GM04504 (cell line): ENCODE results near the gene GRID1.

ENCODE experiments used
- DNase-seq: peaks from one replicate; pipeline ENCODE4 v3.0.0-alpha.2; 2012; ENCODE audit warnings: low read depth

GRID1 gene

DNA sequence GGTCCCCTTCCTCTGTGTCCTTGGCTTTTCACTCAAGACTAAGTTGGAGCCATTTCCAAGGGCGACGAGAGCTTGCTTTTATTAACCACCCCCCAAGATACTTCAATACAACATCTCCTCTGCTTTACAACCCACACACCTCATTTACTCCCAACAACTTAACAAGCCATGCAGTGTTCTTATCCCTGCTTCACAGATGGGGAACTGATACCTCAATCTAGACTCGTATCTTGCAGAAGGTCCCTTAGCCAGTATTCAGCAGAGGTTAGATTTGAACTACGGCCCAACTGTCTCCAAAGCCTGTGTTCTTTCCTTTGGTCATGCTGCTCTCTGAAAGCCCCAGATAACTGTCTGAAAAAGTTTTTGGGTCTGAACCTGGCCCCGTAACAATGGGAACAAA is 444.8 kb downstream of the GRID1 start:
- no peak for DNase-seq

- no peak for DNase-seq
Observed at GRCh38 chr10:85920311-85920710, 446.3 kb downstream of the GRID1 start.

- DNase-seq = no peak
Observed at GRCh38 chr10:85919491-85920021, 447.0 kb downstream of the GRID1 start.

GRCh38 chr10:85918371-85918770 is 448.2 kb downstream of the GRID1 start:
- no peak for DNase-seq

DNA sequence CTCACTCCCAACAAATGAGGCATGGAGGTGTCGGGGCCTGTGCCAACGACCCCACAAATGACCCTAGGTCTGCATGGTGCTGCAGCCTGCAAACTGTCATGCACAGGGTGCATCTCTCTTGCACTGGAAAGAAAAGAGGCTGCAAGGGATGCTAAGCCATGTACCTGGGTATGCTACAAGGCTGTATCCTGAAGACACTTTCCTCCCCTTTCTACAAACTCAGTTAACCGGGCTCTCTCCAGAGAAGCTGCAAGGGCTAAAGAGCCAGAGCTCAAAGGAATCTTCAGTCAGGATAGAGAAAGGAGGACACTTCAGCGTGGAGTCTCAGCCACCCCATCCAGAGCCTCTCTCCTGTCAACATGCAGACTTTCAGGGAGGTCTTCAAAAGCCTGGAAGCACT is 449.0 kb downstream of the GRID1 start:
- DNase-seq = no peak

GRCh38 chr10:85916994-85917573 is 449.5 kb downstream of the GRID1 start:
- no peak for DNase-seq

DNA sequence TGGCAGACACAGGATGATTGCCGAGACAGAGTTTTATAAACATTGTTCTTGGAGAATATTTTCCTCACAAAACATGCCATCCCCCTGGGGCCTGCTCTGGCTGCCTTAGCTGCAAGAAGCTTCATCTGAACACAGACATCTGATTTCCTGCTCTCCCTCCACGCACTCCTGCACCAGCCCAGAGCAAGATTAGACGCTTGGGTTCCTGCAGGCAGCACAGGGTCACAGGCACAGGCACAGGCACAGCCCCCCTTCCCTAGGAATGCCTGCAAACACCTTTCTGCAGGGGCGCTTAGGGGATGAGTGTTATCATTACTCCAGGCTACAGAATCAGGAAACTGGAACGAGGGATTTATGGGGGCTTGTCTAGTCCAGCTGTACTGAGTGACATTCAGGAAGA is 450.3 kb downstream of the GRID1 start:
- DNase-seq = no peak

DNA sequence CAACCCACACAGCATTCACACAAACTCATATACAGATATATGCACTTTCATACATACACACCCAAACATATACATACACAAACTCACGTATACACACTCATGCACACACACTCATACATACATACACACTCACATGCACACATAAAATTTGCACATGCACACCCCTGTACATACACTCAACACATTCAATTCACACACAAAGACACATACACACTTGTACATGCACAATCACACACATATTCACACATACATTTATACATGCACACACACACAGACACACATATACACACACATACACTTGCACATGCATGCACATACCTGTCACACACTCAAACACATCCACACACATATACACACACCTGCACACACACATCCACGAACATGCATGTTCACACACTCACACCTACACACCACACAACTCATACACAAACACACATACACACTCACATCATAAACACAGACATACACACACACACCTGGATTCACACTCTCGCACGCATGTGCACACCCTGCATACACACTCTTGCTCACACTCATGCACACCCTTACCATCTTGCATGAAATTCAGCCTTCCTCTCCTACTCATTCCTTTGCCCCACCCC is 451.2 kb downstream of the GRID1 start:
- no peak for DNase-seq

DNA sequence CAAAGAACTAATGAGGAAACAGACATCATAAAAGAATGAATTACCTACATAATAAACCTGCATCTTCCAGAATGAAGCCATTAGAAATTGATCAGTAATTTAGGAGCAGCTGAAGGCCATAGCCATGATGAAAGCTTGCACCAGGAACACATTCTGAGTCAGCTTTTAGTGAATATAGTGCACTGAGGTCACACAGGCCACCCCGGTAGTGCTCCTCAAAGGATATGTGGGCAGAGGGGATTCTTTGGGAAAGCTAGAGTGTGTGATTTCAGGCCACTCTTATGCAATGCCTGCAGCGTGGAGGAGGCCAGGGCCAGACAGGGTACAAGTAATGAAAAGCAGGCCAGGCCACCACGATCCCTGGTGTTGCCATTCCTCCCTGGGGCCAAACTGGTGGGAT is 451.9 kb downstream of the GRID1 start:
- no peak for DNase-seq

DNA sequence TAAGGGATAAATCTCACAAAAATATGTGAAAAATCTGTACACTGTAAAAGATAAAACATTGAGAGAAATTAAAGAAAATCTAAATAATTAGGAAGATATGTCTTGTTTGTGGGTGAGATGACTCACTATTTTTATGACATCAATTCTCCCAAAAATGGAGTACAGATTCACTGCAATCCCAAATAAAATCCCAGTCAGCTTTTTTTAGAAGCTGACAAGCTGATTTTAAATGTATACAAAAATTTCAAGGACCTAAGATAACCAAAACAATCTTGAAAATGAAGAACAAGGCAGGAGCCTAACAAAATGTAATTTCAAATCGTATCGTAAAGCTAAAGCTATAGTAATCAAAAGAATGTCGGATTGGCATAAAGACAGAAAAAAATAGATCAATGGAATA is 458.1 kb downstream of the GRID1 start:
- no peak for DNase-seq

DNA sequence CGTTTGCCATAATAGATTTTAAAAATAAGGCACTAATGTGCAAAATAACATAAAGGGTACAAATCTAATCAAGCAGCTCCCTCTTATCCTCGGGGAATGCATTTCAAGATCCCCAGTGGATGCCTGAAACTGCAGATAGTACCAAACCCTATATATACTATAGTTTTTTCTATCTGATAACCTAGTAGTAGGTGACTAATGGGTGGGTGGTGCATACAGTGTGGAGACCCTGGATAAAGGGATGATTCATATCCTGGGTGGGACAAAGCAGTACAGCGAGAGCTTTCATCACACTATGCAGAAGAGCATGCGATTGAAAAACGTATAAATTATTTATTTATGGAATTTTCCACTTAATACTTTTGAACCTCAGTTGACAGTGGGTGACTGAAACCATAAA is 464.5 kb downstream of the GRID1 start:
- DNase-seq = no peak

DNA sequence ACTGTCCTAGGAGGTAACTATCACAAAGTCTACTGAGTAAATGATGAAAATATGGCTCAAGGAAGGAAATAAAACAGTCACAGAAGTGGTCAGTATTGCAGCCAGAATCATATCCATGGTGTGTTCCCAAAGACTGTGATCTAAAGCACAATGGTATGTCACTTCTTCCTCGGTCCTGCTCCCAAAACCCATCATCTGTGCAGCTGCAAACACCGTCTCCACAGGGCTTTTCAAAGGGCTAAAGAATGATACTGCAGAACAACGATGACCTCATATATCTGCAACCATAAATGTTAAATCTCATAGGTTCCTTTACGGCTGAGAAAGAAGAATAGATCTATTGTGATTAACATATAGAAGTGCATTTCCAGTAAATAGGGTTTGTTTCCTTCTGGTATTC is 465.0 kb downstream of the GRID1 start:
- no peak for DNase-seq

- DNase-seq = no peak
Observed at GRCh38 chr10:85900487-85900886, 466.1 kb downstream of the GRID1 start.

DNA sequence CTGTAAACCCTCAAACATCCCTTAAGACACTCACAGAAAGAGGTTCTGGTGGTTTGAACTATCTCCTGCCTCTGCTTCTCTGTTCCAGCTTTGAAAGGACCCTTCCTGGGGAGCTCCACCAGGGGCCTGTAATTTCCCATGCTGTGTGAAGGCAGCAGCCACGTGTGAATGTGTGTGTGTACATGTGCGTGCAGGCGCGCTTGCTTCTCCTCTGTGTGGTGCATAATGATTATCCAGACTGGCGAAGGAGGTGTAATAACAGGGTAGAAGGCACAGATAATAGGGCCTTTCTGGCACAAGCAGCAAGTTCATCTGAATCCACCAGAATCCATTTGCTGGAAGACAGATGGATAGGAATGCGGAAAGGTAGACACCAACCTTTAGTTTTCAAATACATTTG is 466.5 kb downstream of the GRID1 start:
- DNase-seq = no peak

DNA sequence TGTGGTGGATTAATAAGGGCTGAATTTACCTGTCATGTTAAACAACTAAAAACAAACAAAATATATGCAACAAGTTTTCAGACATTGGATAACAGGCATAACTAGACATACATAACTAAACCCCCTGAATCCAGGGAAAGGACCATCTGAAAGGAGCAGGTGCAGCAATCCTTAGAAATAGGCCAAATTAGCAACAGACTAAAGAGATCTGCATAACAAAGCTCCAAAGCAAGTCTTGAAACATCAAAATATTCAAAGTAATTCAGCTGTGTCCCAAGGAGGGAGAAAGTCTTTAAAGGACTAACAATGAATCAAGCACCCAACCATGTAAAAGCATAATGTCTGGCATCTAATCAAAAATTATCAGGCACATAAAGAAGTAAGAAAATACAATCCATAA is 475.1 kb downstream of the GRID1 start:
- DNase-seq = no peak

DNA sequence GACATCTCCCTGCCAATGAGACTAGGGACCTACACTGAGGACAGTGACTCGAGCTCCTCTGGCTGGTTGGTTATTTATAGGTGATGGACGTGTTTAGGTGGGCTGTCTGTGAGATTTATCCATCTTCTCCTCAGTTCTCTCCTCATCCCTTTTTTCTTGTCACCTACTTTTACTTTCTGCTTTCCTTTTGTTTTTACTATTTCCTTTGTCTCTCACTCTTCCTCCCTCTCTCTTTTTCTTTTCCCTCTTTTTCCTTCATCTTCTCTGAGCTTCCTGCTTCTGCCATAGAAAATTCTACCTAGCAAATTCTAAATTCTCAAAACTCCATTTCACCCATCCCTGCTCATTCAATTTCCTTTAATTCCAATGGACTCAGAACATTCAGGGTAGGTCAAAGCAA is 478.0 kb downstream of the GRID1 start:
- DNase-seq = no peak

GRCh38 chr10:85888004-85888403 is 478.6 kb downstream of the GRID1 start:
- no peak for DNase-seq

DNA sequence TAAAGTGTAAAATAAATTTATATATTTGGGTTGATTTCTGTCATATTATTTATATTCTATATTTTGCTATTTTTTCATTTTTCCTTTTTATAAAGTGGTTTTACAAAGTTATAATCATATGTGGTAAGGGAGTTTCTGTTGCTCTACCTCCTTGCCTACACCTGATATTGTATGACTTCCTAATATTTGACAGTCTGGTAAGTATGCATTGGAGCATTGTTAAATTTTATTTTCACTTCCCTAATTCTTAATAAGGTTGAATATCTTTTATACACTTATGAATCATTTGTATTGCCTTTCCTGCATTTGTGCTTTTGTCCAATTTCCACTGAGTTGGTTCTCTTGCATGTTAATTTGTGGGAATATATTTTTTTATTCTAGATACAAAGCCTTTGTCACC is 492.4 kb downstream of the GRID1 start:
- no peak for DNase-seq

DNA sequence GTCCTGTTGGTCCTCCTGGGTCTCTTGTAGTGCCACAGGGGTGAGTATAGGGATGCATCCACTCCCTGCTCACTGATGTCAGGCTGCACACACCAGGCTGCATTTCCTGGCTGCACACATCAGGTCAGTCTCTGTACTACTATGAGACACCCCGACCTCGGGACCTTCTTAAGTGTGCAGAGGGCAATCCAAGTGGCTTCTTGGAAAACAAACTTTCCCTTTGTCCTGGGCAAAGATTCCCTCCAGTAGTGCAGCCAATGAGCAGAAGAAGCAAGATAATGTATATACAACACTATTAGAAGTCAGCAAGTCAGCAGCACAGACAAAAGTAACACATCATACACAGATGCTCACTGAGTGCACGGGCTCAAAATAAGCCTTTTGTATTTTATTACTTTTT is 493.5 kb downstream of the GRID1 start:
- DNase-seq = no peak

DNA sequence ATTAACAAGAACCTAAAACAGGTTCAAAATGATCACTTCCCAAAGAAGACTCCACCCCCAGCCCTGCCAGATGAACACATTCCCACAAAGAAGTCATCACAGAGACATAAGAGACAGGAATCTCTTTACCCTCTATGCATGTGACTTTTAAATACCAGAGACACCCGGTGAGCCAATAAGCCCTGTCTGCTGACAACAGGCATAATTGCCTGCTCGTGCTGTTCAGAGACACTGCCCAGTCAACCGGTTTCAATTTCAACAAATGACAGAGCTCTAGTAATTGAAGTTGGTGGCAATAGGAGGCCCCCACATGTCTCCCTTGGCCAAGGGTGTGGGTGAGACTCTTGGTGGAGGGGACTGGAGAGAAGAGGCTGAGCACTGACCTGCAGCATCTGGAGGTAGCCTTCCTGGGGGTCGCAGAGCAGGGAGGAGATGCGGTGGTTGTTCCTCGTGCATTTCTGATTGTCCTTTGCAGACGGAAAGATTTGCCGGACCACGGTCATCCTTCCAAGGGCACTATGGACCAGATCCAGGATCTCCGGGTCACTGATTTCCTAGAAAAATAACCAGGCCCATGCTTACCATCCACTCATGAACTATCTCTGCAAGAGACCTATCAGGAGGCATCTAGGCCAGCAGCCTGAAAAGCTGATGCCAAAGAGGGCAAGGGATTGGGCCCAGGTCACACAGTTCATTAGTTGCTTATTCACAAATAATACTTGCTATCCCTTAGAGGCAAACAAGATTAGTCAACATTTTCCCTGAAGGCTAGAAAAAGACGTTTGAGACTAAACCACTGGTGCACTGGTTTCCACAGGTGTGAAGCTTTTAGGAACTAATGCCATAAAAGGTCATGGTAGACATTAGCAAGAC is 497.7 kb downstream of the GRID1 start:
- no peak for DNase-seq

DNA sequence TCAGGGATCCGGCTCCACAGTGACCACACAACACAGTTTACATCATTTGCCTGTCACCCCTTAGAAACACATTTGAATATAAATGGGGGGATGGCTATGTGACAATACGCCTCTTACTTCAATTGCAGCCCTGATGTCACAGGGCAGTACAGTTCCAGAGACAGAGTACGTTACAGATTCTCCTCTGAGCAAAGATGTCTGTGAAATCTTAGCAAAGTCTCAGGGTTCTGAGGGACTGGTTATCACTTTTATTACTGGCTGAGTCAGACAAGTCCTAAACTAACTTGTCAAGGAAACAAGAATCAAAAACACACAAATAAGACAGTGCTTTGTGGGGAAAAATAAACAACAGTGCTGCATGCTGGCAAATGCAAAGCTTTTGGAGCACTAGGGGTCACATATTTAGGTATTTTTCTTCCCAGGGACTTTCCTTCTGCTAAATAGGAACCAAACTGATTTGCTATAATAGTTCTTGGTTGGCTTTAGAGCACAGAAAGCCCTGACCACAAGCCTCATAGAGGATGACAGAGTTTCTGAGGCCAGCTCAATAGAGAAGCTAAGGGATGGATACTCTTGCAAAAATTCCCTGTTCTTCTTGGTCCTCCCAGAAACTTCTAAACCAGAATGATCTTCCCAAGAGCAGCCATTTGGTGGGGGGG is 501.6 kb downstream of the GRID1 start:
- no peak for DNase-seq

DNA sequence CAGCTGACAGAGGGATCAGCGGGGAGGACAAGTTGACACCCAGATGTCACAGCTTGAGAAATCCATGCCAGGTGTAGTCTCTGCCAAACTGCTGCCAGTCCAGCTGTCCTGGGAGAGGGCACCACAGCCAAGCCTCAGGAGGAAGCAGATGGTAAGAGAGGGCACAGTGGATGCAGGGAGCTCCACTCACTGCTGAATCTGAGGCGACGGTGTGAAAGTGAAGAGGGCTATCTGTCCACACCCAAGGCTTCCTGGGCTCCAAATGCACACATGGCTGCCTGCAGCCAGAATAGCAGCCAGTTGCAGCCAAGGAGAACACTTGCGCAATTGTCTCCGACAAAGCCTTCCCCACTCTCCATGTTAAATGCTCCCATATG is 502.4 kb downstream of the GRID1 start:
- no peak for DNase-seq
